Measurements from ENCODE around the gene TAPT1. TPM values are rescaled to one million over a fixed set of nuclear protein-coding genes. Genes with fewer than 3 reads are reported as not detected.
A peak's percentile ranks its signal among the peaks of the same experiment; 100 is the strongest.

The TAPT1 gene
- total and polyA plus RNA-seq, 10 donors = 10.7 to 53.7 (median 42.4) TPM

DNA sequence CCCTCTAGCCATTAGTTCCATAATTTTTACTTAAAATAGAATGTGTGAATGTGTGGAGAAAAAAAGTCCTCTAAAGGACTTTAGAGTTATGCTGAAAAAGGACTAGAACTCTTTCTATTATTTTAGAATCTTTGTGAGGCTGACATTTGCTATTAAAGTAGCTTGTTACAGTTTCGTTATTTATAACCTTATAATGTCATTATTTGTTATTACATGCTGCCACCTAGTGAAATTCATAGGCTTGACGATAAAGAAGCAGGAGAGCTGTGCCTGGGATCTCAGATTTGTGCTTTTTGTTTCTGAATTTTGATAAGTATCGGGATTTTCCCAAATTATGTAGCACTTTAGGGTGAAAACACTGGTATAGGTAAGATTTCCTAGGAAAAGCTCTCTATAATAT is 38.5 kb upstream of the TAPT1 start:
- intact Hi-C loops (cut with DNase I; ENCODE audit: low total_unique reads) = loop anchor here (2.0 to 10.0 kb wide), 2 partner anchors 70 to 240 kb away; no protein-coding TSS in a partner anchor
- Histone ChIP-seq H3K4me3 (no peak overlapping the region), H3K9me3 (no peaks in the 10 kb centered on the region), H3K27me3 (replicated peaks in 1 of 7) (no peaks in the 10 kb centered on the region), H3K27ac (no peak overlapping the region), H3K4me1 (peaks cover 0 to 47% (median 6%) of the 10 kb centered on the region in 6 donors), H3K36me3 (no peaks in the 10 kb centered on the region)
- WGBS, 5 donors = 11 to 22% (median 17%) methylated on average over 3 of the region's 3 CpGs
- no peak for DNase-seq
- TF ChIP-seq CTCF (IDR thresholded peaks at IDR 0.05 in 8 of 11, conservative IDR thresholded peaks at IDR 0.05 in 3 of 11) (peak; percentile 27 to 79 (median 64)), POLR2A (IDR thresholded peaks at IDR 0.05) (no peak), POLR2AphosphoS5 (IDR thresholded peaks at IDR 0.05) (no peak)

DNA sequence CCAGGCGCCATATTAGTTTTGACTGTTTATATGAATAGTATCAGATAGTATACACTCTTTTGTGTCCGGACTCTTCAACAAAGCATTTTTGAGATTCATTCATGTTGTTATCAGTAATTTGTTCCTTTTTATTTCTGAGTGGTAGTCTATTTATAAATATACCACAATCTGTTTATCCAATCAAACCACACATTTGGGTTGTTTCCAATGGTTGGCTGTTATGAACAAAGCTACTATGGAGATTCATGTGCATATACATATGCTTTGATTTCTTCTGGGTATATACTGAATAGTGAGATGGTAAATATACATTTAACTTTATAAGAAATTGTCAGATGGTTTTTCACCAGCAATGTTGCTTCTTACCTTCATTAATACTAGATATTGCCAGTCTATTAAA is 36.8 kb upstream of the TAPT1 start:
- intact Hi-C loops (cut with DNase I; ENCODE audit: low total_unique reads) = loop anchor here (10.0 kb wide), 1 partner anchor 68 kb away; no protein-coding TSS in a partner anchor
- TF ChIP-seq CTCF (IDR thresholded peaks at IDR 0.05 in 8 of 11, conservative IDR thresholded peaks at IDR 0.05 in 3 of 11) = no peak
- TF ChIP-seq POLR2AphosphoS5 (IDR thresholded peaks at IDR 0.05) = no peak
- no peak for TF ChIP-seq POLR2A (IDR thresholded peaks at IDR 0.05)

GRCh38 chr4:16262188-16262587 is 35.9 kb upstream of the TAPT1 start:
- H3K4me1 ChIP-seq = peaks cover 0 to 47% (median 6%) of the 10 kb centered on the region in 6 donors
- TF ChIP-seq POLR2A (IDR thresholded peaks at IDR 0.05) = no peak
- TF ChIP-seq CTCF (IDR thresholded peaks at IDR 0.05 in 8 of 11, conservative IDR thresholded peaks at IDR 0.05 in 3 of 11) = no peak
- TF ChIP-seq POLR2AphosphoS5 (IDR thresholded peaks at IDR 0.05) = no peak
- H3K36me3 ChIP-seq = no peaks in the 10 kb centered on the region
- DNase-seq = no peak
- H3K4me3 ChIP-seq = no peak overlapping the region
- H3K9me3 ChIP-seq = no peaks in the 10 kb centered on the region
- no peaks in the 10 kb centered on the region for H3K27me3 ChIP-seq (replicated peaks in 1 of 7)
- intact Hi-C loops (cut with DNase I; ENCODE audit: low total_unique reads) = loop anchor here (10.0 kb wide), 1 partner anchor 67 kb away; no protein-coding TSS in a partner anchor
- 40 to 59% (median 54%) methylated on average over 4 of the region's 4 CpGs for WGBS, 5 donors
- no peak overlapping the region for H3K27ac ChIP-seq

More for the DNA sequence above, 36.8 kb upstream of the TAPT1 start:
- 93 to 98% (median 97%) methylated on average over 2 of the region's 2 CpGs for WGBS, 5 donors
- H3K4me3 ChIP-seq = no peak overlapping the region
- no peak for DNase-seq
- H3K27ac ChIP-seq = peak overlapping the region in 1 of 8 donors; percentile 31
- H3K4me1 ChIP-seq = peaks cover 0 to 47% (median 6%) of the 10 kb centered on the region in 6 donors
- H3K27me3 ChIP-seq (replicated peaks in 1 of 7) = no peaks in the 10 kb centered on the region
- no peaks in the 10 kb centered on the region for H3K9me3 ChIP-seq
- no peaks in the 10 kb centered on the region for H3K36me3 ChIP-seq

- Histone ChIP-seq H3K4me1 (peaks cover 0 to 44% (median 6%) of the 10 kb centered on the region in 6 donors), H3K27me3 (replicated peaks in 1 of 7) (no peaks in the 10 kb centered on the region), H3K9me3 (no peaks in the 10 kb centered on the region), H3K4me3 (no peak overlapping the region), H3K27ac (peak overlapping the region in 1 of 8 donors; percentile 16), H3K36me3 (peaks cover 0 to 6% (median under 1%) of the 10 kb centered on the region in 6 donors)
- DNase-seq = no peak
- TF ChIP-seq CTCF (IDR thresholded peaks at IDR 0.05 in 8 of 11, conservative IDR thresholded peaks at IDR 0.05 in 3 of 11) = no peak
- no peak for TF ChIP-seq POLR2A (IDR thresholded peaks at IDR 0.05)
- no peak for TF ChIP-seq POLR2AphosphoS5 (IDR thresholded peaks at IDR 0.05)
- intact Hi-C loops (cut with DNase I; ENCODE audit: low total_unique reads) = loop anchor here (10.0 kb wide), 1 partner anchor 67 kb away; no protein-coding TSS in a partner anchor
- 67 to 80% (median 76%) methylated on average over 5 of the region's 5 CpGs for WGBS, 5 donors
Observed at GRCh38 chr4:16261313-16261878, 35.1 kb upstream of the TAPT1 start.
